ENCODE results near the gene PARP12.

The PARP12 gene

GRCh38 chr7:140014123-140014522 is 48.6 kb downstream of the PARP12 start:
- no peak for DNase-seq (ENCODE audit: low spot score)

GRCh38 chr7:140013676-140014075 is 49.1 kb downstream of the PARP12 start:
- no peak for DNase-seq (ENCODE audit: low spot score)

- no peak for DNase-seq (ENCODE audit: low spot score)
These were observed 52.4 kb downstream of the PARP12 start for GRCh38 chr7:140010194-140010895.

GRCh38 chr7:140009735-140010134 is 53.0 kb downstream of the PARP12 start:
- no peak for DNase-seq (ENCODE audit: low spot score)

- DNase-seq (ENCODE audit: low spot score): no peak
These were observed 53.8 kb downstream of the PARP12 start for GRCh38 chr7:140008755-140009610.

GRCh38 chr7:140007051-140007690 is 55.6 kb downstream of the PARP12 start:
- no peak for DNase-seq (ENCODE audit: low spot score)

GRCh38 chr7:140006600-140006999 is 56.2 kb downstream of the PARP12 start:
- no peak for DNase-seq (ENCODE audit: low spot score)

- DNase-seq (ENCODE audit: low spot score): peak; percentile 49
These were observed 56.8 kb downstream of the PARP12 start for GRCh38 chr7:140005754-140006503.

- DNase-seq (ENCODE audit: low spot score): no peak
These were observed 57.4 kb downstream of the PARP12 start for GRCh38 chr7:140005341-140005740.

- DNase-seq (ENCODE audit: low spot score): no peak
These were observed 58.1 kb downstream of the PARP12 start for GRCh38 chr7:140004672-140005071.

GRCh38 chr7:140003913-140004382 is 58.8 kb downstream of the PARP12 start:
- DNase-seq (ENCODE audit: low spot score): peak; percentile 62

GRCh38 chr7:140000666-140001268 is 62.0 kb downstream of the PARP12 start:
- DNase-seq (ENCODE audit: low spot score): no peak

GRCh38 chr7:139999516-139999915 is 63.2 kb downstream of the PARP12 start:
- DNase-seq (ENCODE audit: low spot score): no peak

- DNase-seq (ENCODE audit: low spot score): no peak
These were observed 64.2 kb downstream of the PARP12 start for GRCh38 chr7:139998572-139998971.

GRCh38 chr7:139995017-139995915 is 67.5 kb downstream of the PARP12 start:
- DNase-seq (ENCODE audit: low spot score): peak; percentile 28

GRCh38 chr7:139994356-139994755 is 68.4 kb downstream of the PARP12 start:
- DNase-seq (ENCODE audit: low spot score): no peak

- DNase-seq (ENCODE audit: low spot score): no peak
These were observed 69.2 kb downstream of the PARP12 start for GRCh38 chr7:139993592-139993991.

GRCh38 chr7:139993169-139993568 is 69.6 kb downstream of the PARP12 start:
- no peak for DNase-seq (ENCODE audit: low spot score)

- no peak for DNase-seq (ENCODE audit: low spot score)
These were observed 70.3 kb downstream of the PARP12 start for GRCh38 chr7:139992353-139993044.

GRCh38 chr7:139991911-139992310 is 70.8 kb downstream of the PARP12 start:
- DNase-seq (ENCODE audit: low spot score): no peak

All from kidney tubule cell (primary cell).